ENCODE data around the gene VWA7.
A peak's percentile ranks its signal among the peaks of the same experiment; 100 is the strongest.
"Not testable (repeated sequence)": the region's sequence is repeated elsewhere in the genome, so short reads cannot be mapped to it uniquely, and the experiment has no call there.

Gene VWA7

DNA sequence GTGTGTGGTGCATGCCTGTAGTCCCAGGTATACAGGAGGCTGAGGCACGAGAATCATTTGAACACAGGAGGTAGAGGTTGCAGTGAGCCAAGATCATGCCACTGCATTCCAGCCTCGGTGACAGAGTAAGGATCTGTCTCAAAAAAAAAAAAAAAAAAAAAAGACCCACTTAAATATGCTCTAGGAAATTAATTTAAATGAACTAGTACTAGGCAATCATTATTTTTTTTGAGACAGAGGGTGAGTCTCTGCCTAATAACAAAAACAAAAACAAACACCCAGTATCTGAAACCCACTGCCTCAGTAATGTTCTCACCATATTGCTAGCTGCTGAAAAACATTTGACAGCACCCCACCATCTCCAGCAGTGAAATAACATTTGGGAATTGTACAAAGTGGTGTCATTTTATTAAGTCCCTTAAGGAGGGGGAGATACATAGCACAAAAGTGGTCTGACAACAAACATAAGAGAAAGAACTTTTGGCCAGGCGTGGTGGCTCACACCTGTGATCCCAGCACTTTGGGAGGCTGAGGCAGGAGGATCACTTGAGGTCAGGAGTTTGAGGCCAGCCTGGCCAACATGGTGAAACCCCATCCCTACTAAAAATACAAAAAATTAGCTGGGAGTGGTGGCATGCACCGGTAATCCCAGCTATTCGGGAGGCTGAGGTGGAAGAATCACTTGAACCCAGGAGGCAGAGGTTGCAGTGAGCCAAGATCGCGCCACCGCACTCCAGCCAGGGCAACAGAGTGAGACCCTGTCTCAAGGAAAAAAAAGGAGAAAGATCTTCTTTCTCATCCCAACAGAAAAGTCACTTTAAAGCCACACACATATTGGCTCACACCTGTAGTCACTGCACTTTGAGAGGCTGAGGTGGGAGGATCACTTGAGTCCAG lies 24.2 kb upstream of the VWA7 start:
- DNase-seq = not testable (repeated sequence)

DNA sequence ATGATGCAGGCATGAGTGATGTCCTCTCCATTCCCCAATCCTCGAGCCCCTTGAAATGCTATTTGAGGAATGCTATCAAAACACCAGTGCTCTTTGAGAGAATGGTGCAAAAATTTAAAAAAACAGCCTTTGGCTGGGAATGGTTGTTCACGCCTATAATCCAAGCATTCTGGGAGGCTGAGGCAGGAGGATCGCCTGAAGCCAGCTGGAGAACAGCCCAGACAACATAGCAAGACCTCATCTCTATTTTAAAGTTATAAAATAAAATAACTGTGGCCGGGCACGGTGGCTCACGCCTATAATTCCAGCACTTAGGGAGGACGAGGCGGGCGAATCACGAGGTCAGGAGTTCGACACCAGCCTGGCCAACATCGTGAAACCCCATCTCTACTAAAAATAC lies 22.7 kb upstream of the VWA7 start:
- no peak for DNase-seq

DNA sequence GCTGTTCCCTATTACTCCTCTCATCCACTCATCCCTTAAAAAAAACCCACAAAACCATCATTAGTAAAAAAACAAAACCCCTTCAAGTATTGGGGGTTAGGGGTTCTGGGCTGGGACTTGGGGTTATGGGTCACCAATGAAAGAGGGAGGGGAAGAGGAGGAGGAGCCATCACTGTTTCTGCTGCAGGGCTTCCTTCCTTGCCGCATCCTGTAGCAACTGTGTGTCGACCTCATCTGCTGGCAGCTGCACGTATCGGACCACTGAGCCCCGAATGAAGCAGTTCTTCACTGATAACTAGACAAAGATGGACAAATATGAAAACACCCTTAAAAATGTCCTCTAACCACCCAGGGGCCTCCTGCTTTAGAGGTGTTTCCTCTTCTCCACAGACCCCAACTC lies 20.5 kb upstream of the VWA7 start:
- no peak for DNase-seq

DNA sequence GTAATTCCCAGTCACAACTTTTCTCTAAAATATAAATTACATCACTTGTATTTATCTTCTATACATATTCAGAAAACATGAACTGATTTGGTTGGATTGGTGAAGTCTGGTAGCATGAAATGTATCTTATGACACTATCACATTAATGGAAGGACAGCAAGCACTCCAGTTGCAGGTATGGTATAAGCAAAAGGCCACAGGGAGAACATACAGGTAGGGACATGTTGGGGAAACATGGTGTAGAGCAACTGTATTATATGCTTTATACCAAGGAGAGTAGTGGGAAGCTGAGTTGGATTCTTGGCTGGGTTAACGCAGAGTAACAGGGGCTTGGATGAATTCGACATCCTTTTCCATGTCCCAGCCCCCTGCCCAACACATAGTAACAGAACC lies 19.9 kb upstream of the VWA7 start:
- DNase-seq = no peak

DNA sequence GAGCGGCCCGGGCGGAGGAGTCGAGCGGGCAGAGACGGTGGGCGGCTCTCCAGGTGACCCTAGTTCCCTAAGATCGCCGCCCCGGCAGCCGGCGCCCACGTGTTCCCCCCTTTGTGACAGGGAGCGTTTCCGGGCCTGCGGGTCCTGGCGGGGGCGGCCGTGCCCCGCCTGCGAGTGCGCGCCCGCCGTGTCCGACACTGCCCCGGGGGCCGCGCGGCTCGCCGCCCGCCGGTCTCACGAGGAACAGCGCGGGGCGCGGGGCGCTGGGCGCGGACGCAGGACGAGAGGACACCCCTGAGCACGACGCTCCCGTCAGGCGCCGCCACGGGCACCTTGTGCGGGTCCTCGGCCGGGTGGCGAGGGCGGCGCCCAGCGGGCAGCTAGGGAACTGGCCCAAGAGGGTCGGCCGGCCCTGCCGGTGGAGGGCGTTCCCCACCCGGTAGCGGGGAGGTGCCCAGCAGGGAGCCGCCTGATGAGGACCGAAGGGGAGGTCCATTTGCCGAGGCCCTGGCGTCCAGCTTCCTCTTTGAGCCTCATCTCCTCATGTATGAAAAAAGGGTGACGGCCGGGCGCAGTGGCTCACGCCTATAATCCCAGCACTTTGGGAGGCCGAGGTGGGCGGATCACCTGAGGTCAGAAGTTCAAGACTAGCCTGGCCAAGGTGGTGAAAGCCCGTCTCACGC lies 18.6 kb upstream of the VWA7 start, which contains the start of gene VARS1:
TSS of gene VARS1 (minus strand) at position 137 of the 683 bp plus-strand sequence. CDS start 535 bp downstream, outside the sequence.
- peak; percentile 75 for DNase-seq

DNA sequence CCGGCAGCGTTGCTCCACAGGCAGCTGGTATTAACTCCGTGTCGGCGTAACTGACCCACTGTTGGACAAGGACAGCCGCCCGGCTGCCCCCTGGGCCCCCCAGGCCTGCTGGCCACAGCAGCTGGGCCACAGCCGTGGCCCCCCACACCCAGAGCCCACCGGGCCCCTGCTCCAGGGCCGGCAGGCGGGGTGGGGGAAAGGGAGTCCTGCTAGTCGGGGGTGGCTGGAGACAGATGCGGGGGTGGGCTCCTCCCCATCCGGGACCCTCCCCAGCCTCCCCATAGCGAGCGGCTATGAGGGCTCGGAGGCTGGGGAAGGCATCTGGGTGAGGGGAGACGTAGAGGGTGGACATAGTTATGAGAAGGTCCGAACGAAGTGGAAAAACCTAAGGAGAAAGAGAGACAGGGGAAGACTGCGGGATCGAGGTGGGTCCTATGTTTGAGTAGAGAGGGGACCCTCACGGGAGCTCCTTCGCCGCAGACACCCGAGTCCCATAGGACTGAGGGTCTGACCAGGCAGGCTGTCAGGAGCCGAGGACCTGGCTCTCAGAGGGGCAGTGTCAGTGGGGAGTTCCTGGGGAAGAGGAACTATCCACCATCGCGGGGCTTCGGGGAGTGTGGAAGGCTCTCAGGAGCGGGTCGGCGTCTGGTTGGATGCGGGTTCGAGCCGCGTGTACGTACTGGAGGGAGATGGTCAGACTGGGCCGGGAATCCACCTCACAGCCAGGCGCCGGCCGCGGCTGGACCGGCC lies 17.9 kb upstream of the VWA7 start:
- no peak for DNase-seq

DNA sequence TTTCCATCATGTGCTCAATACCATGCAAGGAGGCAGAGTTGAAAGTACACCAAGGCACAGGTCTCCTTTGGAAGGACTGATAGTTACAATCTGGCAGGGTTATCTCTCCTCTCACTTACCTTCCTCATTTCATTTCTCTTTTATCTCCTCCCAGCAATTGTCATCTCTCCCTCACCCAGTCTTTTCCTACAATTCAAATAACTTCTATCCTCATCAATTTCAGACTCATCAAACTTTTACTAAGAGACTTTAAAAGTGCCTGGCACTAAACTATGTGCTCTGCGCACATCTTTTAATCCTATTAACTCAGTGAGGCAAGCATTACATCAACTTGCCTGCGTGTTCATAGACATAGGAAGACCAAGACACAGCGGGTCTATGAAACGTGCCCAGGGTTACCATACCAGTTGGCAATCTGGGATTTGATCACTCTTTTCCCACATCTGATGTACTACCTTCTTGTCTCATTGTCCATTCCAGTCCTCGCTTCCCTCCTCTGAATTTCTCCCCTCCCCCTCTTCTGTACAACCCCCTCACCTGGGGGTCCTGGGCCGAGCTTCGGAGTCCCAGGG lies 17.3 kb upstream of the VWA7 start:
- no peak for DNase-seq

DNA sequence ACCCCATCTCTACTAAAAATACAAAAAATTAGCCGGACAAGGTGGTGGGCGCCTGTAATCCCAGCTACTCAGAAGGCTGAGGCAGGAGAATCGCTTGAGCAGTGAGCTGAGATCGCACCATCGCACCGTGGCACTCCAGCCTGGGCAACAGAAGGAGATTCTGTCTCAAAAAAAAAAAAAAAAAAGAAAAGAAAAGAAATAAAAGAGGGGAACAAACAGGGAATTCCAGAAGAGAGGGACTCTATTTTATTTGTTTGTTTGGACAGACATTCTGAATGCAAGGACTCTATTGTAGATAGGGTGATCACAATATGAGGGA lies 16.8 kb upstream of the VWA7 start:
- not testable (repeated sequence) for DNase-seq

DNA sequence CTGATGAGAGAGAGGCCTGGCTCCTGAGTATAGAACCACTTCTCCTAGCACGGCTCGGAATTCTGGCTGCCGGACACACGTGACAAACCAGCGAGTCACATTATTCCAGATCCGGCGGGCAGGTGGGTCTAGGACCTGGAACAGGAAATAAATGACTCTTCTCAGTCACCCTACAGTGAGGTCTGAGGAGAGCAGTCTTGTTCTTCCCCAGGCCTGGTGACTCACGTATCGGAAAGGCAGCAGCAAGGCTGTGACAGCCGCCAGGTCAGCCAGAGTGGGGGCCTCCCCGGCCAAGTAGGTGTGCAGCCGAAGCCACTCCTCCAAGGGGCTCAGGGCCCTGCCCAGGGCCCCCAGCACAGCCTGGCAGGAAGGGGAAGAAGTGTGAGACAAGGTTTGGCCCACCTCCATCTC lies 15.6 kb upstream of the VWA7 start:
- no peak for DNase-seq

DNA sequence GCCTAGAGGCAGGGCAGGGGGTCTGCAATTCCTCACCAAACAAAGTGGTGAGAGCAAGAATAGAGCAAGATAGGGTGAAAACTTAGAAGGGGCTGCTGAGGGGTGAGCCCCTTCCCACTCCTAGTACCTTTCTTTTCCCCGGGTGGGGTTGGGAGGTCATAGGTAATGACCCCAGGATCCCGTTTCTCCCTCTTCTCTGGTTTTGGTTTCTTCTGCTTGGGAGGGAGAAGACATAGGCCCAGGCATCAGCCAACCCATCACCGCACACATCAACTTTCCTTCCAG lies 14.9 kb upstream of the VWA7 start:
- no peak for DNase-seq

DNA sequence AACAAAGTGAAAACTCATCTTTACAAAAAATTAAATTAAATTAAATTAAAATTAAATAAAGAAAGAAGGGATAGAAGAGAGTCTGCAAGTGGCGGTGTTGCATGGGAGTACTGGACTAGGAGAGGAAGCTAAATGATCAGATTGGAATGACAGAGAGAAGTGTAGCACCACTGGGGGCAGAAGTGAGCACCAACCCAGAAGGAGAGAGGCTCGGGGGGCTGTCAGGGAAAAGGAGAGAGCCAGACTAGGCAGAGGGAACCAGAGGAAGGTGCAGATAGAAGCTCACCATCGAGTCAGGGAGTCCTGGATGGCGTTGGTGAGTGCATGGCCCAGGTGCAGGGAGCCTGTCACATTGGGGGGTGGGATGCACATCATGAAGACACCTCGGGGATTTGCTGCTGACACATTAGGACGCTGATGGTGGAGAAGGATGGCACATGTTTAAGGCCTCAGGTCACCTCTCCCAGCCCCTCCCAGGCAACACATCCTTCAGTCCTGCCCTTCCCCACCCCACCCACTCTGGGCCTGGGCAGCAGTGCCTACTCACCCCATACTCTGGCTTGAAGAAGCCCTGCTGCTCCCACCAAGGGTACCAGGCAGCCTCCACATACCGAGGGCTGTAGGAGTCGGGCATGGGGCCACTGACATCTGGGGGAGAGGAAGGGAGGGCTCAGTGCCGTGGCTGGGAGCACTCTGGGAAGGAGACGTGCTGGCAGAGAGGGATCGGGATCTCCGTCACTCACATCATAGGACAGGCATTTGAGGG lies 14.4 kb upstream of the VWA7 start:
- no peak for DNase-seq

DNA sequence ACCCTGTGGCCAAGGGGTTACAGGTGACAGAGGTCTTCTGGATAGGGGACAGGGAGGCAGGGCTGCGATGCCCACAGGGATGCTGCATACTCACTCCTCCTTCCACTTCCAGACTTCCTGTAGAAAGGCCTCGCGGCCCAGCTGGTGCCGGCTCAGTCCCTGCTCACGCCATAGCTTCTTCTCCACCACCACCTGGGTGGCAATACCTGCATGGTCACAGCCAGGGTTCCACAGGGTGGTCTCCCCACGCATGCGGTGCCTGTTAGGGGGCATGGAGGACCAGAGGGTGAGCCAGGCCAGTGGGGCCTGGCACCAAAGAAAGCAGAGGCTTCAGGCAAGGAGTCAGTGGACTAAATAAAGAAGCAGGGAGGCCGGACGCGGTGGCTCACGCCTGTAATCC lies 8.3 kb upstream of the VWA7 start:
- DNase-seq = no peak

DNA sequence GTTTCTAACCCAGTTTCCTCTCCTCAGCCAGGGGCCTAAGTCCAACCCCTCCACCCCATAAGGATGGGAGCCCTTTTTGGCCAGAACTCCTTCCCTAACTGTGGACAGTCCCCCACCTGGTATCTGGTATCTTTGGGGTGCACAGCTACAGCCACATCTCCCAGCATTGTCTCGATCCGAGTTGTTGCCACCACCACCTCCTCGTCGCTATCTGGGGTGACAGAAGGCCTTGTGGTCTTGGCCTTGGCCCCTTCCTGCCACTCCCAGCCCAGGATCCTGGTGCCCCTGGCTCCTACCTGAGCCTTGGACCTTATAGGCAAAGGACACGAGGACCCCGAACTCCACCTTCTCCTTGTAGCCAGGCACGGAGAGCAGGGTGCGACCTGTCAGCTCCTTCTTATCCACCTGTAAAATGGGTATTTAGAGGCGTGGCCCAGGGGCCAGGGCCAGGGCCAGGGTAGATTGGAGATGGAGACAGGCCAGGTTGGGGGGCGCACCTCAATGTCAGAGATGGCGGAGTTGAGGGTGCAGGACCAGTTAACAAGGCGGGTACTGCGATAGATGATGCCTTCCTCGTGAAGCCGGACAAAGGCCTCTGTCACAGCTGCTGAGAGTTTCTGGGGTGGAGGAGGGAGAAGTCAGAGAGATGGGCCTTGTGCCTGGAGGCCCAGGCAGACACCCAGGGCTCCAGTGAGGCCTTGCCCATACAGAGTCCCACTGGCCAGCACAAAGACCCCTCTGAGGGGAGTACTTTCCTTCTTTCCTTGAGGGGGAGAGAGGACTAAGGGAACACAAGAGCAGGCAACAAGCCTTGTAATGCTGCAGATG lies 7.2 kb upstream of the VWA7 start:
- DNase-seq = no peak

DNA sequence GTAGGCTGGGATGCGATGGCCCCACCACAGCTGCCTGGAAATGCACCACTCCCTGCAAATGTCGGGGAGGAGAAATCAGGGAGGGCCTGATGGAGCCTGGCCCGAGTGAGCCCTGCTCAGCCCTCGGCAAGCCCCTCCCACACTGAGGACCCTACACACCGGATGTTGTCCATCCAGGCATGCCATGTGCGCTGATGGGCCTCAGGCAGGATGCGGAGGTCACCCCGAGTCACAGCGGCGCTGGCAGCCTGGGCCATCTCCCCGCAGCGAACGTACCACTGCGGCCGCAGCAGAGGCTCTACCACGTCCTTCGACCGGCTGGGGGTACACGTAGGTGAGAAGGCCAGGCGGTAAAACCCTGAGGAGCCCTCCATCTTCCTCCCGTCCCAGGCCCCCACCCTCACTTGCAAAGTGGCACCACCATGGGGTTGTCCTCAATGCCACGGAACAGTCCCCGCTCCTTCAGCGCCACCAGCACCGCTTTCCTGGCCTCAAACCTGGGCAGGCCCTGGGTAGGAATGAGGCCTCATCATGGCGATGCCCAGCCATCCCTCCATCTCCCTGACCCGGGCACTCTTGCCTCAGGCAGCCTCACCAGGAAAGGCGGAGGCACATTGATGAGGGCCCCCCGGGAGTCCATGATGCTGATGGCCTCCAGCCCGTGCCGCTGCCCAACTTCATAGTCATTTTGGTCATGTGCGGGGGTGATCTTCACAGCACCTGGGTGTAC lies 5.2 kb upstream of the VWA7 start:
- no peak for DNase-seq

DNA sequence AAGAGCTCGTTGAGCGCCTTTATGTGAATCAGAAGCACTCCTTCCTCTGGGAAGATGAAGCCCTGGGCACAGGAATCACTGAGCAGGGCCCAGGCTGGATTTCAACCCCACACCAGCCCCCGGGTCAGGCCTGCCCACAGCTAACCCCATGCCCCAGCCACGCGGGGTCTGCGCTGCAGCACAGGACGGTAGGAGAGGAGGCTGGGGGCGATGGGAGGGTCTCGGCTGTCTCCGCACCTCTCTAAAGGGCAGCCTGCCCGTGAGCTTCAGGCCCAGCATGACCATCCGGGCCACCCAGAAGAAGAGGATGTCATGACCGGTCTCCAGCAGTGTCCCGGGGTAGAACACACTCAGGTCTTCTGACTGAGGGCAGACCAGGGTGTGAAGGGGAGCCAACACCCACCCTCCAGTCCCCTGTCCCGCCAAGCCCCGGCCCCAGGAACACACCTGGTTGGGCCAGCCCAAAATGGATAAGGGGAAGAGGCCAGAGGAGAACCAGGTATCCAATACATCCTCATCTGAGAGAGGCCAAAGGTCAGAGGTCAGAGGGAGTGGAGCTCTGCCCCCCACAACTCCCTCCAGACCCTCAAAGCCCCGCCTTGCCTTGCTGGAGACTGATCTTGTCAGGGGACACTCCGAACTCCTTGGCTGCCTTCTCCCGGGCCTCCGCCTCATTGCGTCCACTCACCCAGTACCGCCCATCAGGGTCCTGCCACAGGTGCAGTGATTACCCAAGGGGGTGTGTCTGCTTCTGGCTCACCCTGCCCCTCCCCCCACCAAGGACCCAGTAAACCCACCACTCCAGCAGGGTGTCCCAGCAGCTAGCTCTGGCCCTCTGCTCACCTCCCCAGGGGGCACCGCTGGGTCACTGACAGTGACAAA lies 4.4 kb upstream of the VWA7 start:
- DNase-seq = no peak

DNA sequence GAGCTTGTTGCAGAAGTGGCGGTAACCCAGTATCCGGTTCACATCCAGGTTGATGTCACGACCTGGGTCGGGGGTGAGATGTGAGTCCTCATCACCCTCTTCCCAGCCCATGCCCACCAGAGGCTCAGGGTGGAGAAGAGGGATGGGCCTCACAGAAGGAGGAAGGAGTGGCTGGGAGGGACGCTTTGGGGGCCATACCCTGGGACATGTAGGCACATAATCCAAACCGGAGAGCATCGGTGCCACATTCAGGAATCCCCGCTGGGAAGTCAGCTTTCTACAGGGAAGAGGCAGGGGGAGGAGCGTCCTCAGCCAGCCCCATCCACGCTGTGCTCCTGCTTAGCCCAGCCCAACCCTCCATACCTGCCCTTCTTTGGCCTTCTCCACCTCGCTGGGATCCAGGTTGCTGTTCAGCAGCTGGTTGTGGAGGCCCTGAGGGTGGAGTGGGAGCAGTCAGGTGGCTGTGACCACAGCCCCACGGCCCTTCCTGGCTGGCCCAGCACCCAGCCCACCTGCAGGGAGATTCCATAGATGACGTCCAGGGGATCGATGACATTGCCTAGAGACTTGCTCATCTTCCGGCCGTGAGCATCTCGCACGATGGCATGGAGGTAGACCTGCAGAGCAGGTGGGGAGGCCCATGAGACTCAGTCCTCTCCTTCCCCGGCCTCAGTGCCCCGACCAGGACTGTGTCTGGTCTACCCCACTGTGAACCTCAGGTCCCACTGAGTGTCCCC lies 3.5 kb upstream of the VWA7 start:
- no peak for DNase-seq

DNA sequence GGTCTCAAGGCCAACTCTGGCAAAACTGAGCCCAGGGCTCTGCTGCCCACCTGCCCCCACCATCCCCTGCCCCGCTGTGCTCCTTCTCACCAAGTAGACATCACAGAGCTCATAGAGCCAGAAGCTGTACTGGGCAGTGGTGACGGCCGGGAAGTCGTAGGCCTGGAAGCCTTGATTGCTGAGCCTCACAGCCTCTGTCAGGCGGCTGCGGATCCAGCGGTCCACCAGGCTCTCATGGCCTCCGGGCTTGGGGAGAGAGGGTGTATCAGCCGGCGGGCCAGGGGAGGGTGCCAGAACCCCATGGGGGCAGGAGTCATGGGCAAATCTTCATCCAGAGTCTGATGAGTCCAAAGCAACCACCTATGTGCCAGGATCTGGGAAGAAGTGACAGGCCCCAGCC lies 2.8 kb upstream of the VWA7 start:
- DNase-seq = no peak

DNA sequence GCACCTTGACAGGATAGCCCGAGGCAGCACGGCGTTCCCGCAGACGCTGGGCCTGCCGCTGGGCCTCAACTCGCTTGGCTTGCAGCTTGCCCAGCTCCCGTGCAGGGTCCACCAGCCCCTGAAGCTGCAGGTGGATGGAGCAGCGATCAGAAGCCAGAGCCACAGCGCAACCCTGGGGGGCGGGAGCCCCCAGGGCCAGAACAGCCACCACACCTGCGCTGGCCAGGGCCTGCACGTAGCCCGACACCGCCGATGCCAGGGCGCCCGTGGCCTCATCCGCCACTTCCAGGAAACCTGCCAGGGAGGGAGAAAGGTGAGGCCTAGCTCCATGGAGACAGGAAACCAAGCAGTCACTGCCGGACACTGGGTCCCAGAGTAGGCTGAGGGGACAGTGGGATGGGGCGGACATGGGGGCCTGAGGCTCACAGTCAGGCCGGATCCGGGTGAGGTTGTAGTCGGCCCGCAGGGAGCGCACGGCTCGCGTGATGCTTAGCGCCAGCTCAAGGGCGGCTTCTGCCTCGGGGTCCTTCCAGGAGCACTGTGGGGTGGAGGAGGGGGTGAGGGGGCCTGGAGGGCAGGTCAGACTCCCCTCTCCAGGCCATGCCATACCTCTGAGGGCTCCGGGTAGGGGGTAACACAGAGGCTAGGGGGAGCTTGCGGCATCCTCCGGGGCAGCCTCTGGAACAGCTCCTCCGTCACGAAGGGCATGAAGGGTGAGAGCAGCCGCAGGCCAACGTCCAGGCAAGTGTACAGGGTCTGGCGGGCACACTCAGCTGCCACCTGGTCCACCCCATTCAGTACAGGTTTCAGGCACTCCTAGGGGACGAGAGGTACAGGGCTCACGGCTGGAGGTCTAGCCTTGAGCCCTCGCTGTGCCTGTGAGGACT lies 2.1 kb upstream of the VWA7 start:
- no peak for DNase-seq
